HG03175 (cell line): ENCODE results near the gene RPLP2.

Source experiments
- ATAC-seq: cut with Tn5 transposase; IDR thresholded peaks from one replicate; pipeline ENCODE4 v1.9.1; 2021; ENCODE audit warnings: mild to moderate bottlenecking, moderate library complexity; ENCODE audit not compliant: unreplicated experiment

RPLP2 gene

GRCh38 chr11:773425-773824 is 36.3 kb upstream of the RPLP2 start:
- no peak for ATAC-seq

- no peak for ATAC-seq
These were observed 35.9 kb upstream of the RPLP2 start for GRCh38 chr11:773830-774229.

GRCh38 chr11:774873-775592 is 34.7 kb upstream of the RPLP2 start:
- no peak for ATAC-seq

- ATAC-seq: no peak
These were observed 33.6 kb upstream of the RPLP2 start for GRCh38 chr11:776263-776560.

- ATAC-seq: peak; percentile 30
These were observed 33.0 kb upstream of the RPLP2 start for GRCh38 chr11:776561-777287.

GRCh38 chr11:777288-778255 is 32.2 kb upstream of the RPLP2 start, which contains the start of gene GATD1:
TSS of gene GATD1 (minus strand) at chr11:777487. CDS start at chr11:777462, 25 bp downstream.
- peak; percentile 82 for ATAC-seq

- no peak for ATAC-seq
These were observed 30.5 kb upstream of the RPLP2 start for GRCh38 chr11:778976-779954.

- no peak for ATAC-seq
These were observed 29.7 kb upstream of the RPLP2 start for GRCh38 chr11:779955-780532.

- no peak for ATAC-seq
These were observed 27.2 kb upstream of the RPLP2 start for GRCh38 chr11:782264-783174.

- ATAC-seq: no peak
These were observed 26.2 kb upstream of the RPLP2 start for GRCh38 chr11:783581-784015.

- no peak for ATAC-seq
These were observed 23.3 kb upstream of the RPLP2 start for GRCh38 chr11:786235-787083.

- ATAC-seq: no peak
These were observed 22.6 kb upstream of the RPLP2 start for GRCh38 chr11:787084-787675.

- no peak for ATAC-seq
These were observed 21.6 kb upstream of the RPLP2 start for GRCh38 chr11:788009-788640.

GRCh38 chr11:788953-789940 is 20.5 kb upstream of the RPLP2 start:
- no peak for ATAC-seq

- no peak for ATAC-seq
These were observed 19.8 kb upstream of the RPLP2 start, which contains the start of gene CEND1 for GRCh38 chr11:789943-790342. TSS of gene CEND1 (minus strand) at chr11:790090. CDS start at chr11:788576, 1,514 bp downstream.
